Naive thymus-derived CD8-positive, alpha-beta T cell (primary cell): ENCODE data around the gene CLEC11A. TPM values are rescaled to one million over a fixed set of nuclear protein-coding genes. Genes with fewer than 3 reads are reported as not detected.

Source experiments
- ATAC-seq, 2 donors: fragments of 150-1000 bp; cut with Tn5 transposase in 1 of 2; sonication (Bioruptor Pico), chemical (Tn5 transposase) in 1 of 2; 1 replicate in 1 of 2; 2 replicates in 1 of 2; pipeline ENCODE4 v1.10.0; 2021; ENCODE audit warnings: mild to moderate bottlenecking in 2 of 2, moderate library complexity in 2 of 2
- POLR2A ChIA-PET: fragments of 350-600 bp; sonication (Branson Sonifier 250); formaldehyde crosslinking; loops from one replicate; lab custom pipeline; 2021; ENCODE audit warnings: antibody characterized with exemption; lab: Charles Lee
- DNase-seq, 10 donors: peaks; one replicate each; pipeline versions ENCODE4 v3.0.0 to v3.0.0-alpha.2; 2020 to 2022
- H3K27ac Mint-ChIP-seq, 10 donors: one replicate each; pipeline ENCODE4 v1.8.0; 2020 to 2022; ENCODE audit warnings: mild to moderate bottlenecking in 10 of 10, mixed read lengths in 10 of 10, moderate library complexity in 4 of 10, inconsistent platforms in 1 of 10
- H3K27me3 Mint-ChIP-seq, 5 donors: one replicate each; pipeline ENCODE4 v1.8.0; 2021 to 2022; ENCODE audit warnings: mixed read lengths in 5 of 5
- H3K36me3 Mint-ChIP-seq, 3 donors: one replicate each; pipeline ENCODE4 v1.8.0; 2020 to 2022; ENCODE audit warnings: mixed read lengths in 3 of 3, mild to moderate bottlenecking in 2 of 3, inconsistent platforms in 1 of 3
- H3K4me1 Mint-ChIP-seq, 4 donors: one replicate each; pipeline ENCODE4 v1.8.0; 2021 to 2022; ENCODE audit warnings: mixed read lengths in 4 of 4
- H3K4me3 Mint-ChIP-seq, 10 donors: one replicate each; pipeline ENCODE4 v1.8.0; 2020 to 2022; ENCODE audit warnings: mild to moderate bottlenecking in 10 of 10, mixed read lengths in 10 of 10, moderate library complexity in 6 of 10, inconsistent platforms in 1 of 10
- H3K9me3 Mint-ChIP-seq, 9 donors: one replicate each; pipeline ENCODE4 v1.8.0; 2020 to 2022; ENCODE audit warnings: mixed read lengths in 9 of 9, mild to moderate bottlenecking in 3 of 9, inconsistent platforms in 1 of 9, moderate library complexity in 1 of 9
- polyA plus RNA-seq, 3 donors: library from polyadenylated mRNA; unstranded; fragments of 300-500 nt; fragmentation: Illumina TruSeq; gene quantifications; one replicate each; pipeline ENCODE4 v1.2.3, GENCODE V29; 2021
- total RNA-seq, 8 experiments: library from RNA in 2 of 8; stranded (reverse) in 2 of 8; gene quantifications; one replicate each; pipeline ENCODE4 v1.2.3 and lab custom pipeline; 2021 to 2026

CLEC11A gene
- 10 to 100 TPM; 12.4 to 14.0 TPM for total RNA-seq
- polyA plus RNA-seq: 10 to 100 TPM in 2 of 3 donors, 1 to 10 TPM in 1; 9.4 to 15.8 (median 11.1) TPM
- total RNA-seq (lab: John Stamatoyannopoulos, UW): 3.9 to 8.1 (median 5.1) reads per million in 6 experiments

GRCh38 chr19:50723069-50723468, at the start of gene CLEC11A:
Gene CLEC11A, plus strand, starts transcription at chr19:50723364. Its CDS starts 162 bp downstream, at chr19:50723526.
- ATAC-seq (no peak), DNase-seq (no peak)
- Mint-ChIP-seq H3K9me3 (peaks cover 0 to 5% (median 0%) of the 10 kb centered on the region in 9 donors), H3K27me3 (peaks cover 4 to 25% (median 10%) of the 10 kb centered on the region in 5 donors), H3K4me1 (peaks cover 32 to 68% (median 54%) of the 10 kb centered on the region in 4 donors), H3K4me3 (peak within 1 kb of the TSS; percentile 73 to 94 (median 90)), H3K27ac (peak within 1 kb of the TSS in 6 of 10 donors; percentile 43 to 91 (median 70)), H3K36me3 (peaks cover 0 to 6% (median 0%) of the 10 kb centered on the region in 3 donors)
- POLR2A ChIA-PET: interaction anchor here (0.6 to 1.0 kb wide), 2 partner anchors 45 to 365 kb away, joined by 3 to 5 read pairs; no protein-coding TSS in a partner anchor

GRCh38 chr19:50676625-50677197, 46.5 kb upstream of the CLEC11A start:
- Mint-ChIP-seq H3K9me3 (peaks cover 0 to 9% (median 0%) of the 10 kb centered on the region in 9 donors), H3K36me3 (peaks cover 0 to 8% (median 4%) of the 10 kb centered on the region in 3 donors), H3K4me3 (no peak overlapping the region), H3K27ac (no peak overlapping the region), H3K4me1 (peaks cover 10 to 12% (median 11%) of the 10 kb centered on the region in 4 donors), H3K27me3 (peaks cover 29 to 64% (median 46%) of the 10 kb centered on the region in 5 donors)
- ATAC-seq: no peak
- no peak for DNase-seq
- POLR2A ChIA-PET: no interaction called here

GRCh38 chr19:50677636-50678035, 45.5 kb upstream of the CLEC11A start:
- no peak for ATAC-seq
- peaks cover 0 to 8% (median 4%) of the 10 kb centered on the region in 3 donors for H3K36me3 Mint-ChIP-seq
- H3K27ac Mint-ChIP-seq: no peak overlapping the region
- no peak overlapping the region for H3K4me3 Mint-ChIP-seq
- POLR2A ChIA-PET: no interaction called here
- H3K27me3 Mint-ChIP-seq: peaks cover 29 to 62% (median 41%) of the 10 kb centered on the region in 5 donors
- H3K9me3 Mint-ChIP-seq: peaks cover 0 to 9% (median 0%) of the 10 kb centered on the region in 9 donors
- peaks cover 10 to 12% (median 11%) of the 10 kb centered on the region in 4 donors for H3K4me1 Mint-ChIP-seq
- DNase-seq: no peak

- Mint-ChIP-seq H3K4me1 (peaks cover 10 to 12% (median 11%) of the 10 kb centered on the region in 4 donors), H3K4me3 (no peak overlapping the region), H3K27me3 (peaks cover 24 to 57% (median 34%) of the 10 kb centered on the region in 5 donors), H3K27ac (peak overlapping the region in 1 of 10 donors; percentile 86), H3K36me3 (peaks cover 0 to 5% (median 4%) of the 10 kb centered on the region in 3 donors), H3K9me3 (peaks cover 0 to 9% (median 0%) of the 10 kb centered on the region in 9 donors)
- POLR2A ChIA-PET: no interaction called here
- DNase-seq (no peak), ATAC-seq (no peak)
These were observed 44.8 kb upstream of the CLEC11A start for GRCh38 chr19:50678323-50678722.

GRCh38 chr19:50679177-50680125, 43.7 kb upstream of the CLEC11A start:
- peak; percentile 97 to 98 for ATAC-seq
- peak; percentile 62 to 86 (median 77) for DNase-seq
- H3K9me3 Mint-ChIP-seq: peaks cover 0 to 7% (median 0%) of the 10 kb centered on the region in 9 donors
- peak overlapping the region in 3 of 10 donors; percentile 74 to 92 (median 83) for H3K27ac Mint-ChIP-seq
- H3K36me3 Mint-ChIP-seq: peaks cover 0 to 6% (median 5%) of the 10 kb centered on the region in 3 donors
- POLR2A ChIA-PET: no interaction called here
- H3K4me3 Mint-ChIP-seq: peak overlapping the region in 6 of 10 donors; percentile 1 to 60 (median 17)
- H3K4me1 Mint-ChIP-seq: peaks cover 10 to 12% (median 10%) of the 10 kb centered on the region in 4 donors
- H3K27me3 Mint-ChIP-seq: peaks cover 28 to 46% (median 32%) of the 10 kb centered on the region in 5 donors

GRCh38 chr19:50686310-50687032, 36.7 kb upstream of the CLEC11A start:
- ATAC-seq (no peak), DNase-seq (no peak)
- Mint-ChIP-seq H3K4me1 (peaks cover 0 to 2% (median 0%) of the 10 kb centered on the region in 4 donors), H3K9me3 (no peaks in the 10 kb centered on the region), H3K36me3 (peaks cover 0 to 11% (median 8%) of the 10 kb centered on the region in 3 donors), H3K27me3 (peaks cover 35 to 45% (median 37%) of the 10 kb centered on the region in 5 donors), H3K27ac (no peak overlapping the region), H3K4me3 (no peak overlapping the region)
- POLR2A ChIA-PET: no interaction called here

GRCh38 chr19:50688766-50689165, 34.4 kb upstream of the CLEC11A start:
- POLR2A ChIA-PET: no interaction called here
- Mint-ChIP-seq H3K4me1 (peaks cover 0 to 6% (median 1%) of the 10 kb centered on the region in 4 donors), H3K27ac (no peak overlapping the region)

GRCh38 chr19:50690439-50690838, 32.7 kb upstream of the CLEC11A start:
- Mint-ChIP-seq H3K36me3 (peaks cover 0 to 14% (median 3%) of the 10 kb centered on the region in 3 donors), H3K27ac (no peak overlapping the region), H3K27me3 (peaks cover 35 to 64% (median 51%) of the 10 kb centered on the region in 5 donors), H3K9me3 (no peaks in the 10 kb centered on the region), H3K4me1 (peaks cover 0 to 9% (median 2%) of the 10 kb centered on the region in 4 donors), H3K4me3 (no peak overlapping the region)
- no peak for DNase-seq
- no peak for ATAC-seq
- POLR2A ChIA-PET: no interaction called here

More at GRCh38 chr19:50688766-50689165, 34.4 kb upstream of the CLEC11A start:
- DNase-seq: no peak
- H3K27me3 Mint-ChIP-seq: peaks cover 40 to 59% (median 55%) of the 10 kb centered on the region in 5 donors
- ATAC-seq: no peak
- no peaks in the 10 kb centered on the region for H3K9me3 Mint-ChIP-seq
- H3K4me3 Mint-ChIP-seq: no peak overlapping the region
- peaks cover 0 to 17% (median 8%) of the 10 kb centered on the region in 3 donors for H3K36me3 Mint-ChIP-seq

GRCh38 chr19:50693064-50693975, 29.8 kb upstream of the CLEC11A start:
- POLR2A ChIA-PET: no interaction called here

GRCh38 chr19:50694815-50695145, 28.4 kb upstream of the CLEC11A start:
- no peak for ATAC-seq
- peaks cover 0 to 6% (median 0%) of the 10 kb centered on the region in 3 donors for H3K36me3 Mint-ChIP-seq
- peaks cover 0 to 12% (median 5%) of the 10 kb centered on the region in 4 donors for H3K4me1 Mint-ChIP-seq

More at GRCh38 chr19:50693064-50693975, 29.8 kb upstream of the CLEC11A start:
- ATAC-seq (no peak), DNase-seq (no peak)
- Mint-ChIP-seq H3K27ac (no peak overlapping the region), H3K4me3 (peak overlapping the region in 3 of 10 donors; percentile 10 to 33 (median 33)), H3K9me3 (no peaks in the 10 kb centered on the region), H3K4me1 (peaks cover 0 to 11% (median 5%) of the 10 kb centered on the region in 4 donors), H3K27me3 (peaks cover 37 to 81% (median 64%) of the 10 kb centered on the region in 5 donors), H3K36me3 (peaks cover 0 to 11% (median 0%) of the 10 kb centered on the region in 3 donors)

More at GRCh38 chr19:50694815-50695145, 28.4 kb upstream of the CLEC11A start:
- H3K27me3 Mint-ChIP-seq: peaks cover 46 to 86% (median 71%) of the 10 kb centered on the region in 5 donors
- POLR2A ChIA-PET: no interaction called here
- DNase-seq: no peak
- no peak overlapping the region for H3K27ac Mint-ChIP-seq
- no peaks in the 10 kb centered on the region for H3K9me3 Mint-ChIP-seq
- H3K4me3 Mint-ChIP-seq: no peak overlapping the region
